H1 (cell line): Measurements from ENCODE around the gene TDRD1. TPM values are rescaled to one million over a fixed set of nuclear protein-coding genes. Genes with fewer than 3 reads are reported as not detected.

Source experiments
- CTCF ChIA-PET: fragments of 300-600 bp; sonication (Branson Sonifier 250); formaldehyde crosslinking; loops from one replicate; lab custom pipeline; 2021; ENCODE audit not compliant: partially characterized antibody; lab: Charles Lee
- POLR2A ChIA-PET: fragments of 300-600 bp; sonication (Branson Sonifier 250); formaldehyde crosslinking; loops from one replicate; lab custom pipeline; 2021; ENCODE audit warnings: inconsistent platforms; ENCODE audit not compliant: partially characterized antibody; lab: Charles Lee
- DNase-seq, 2 experiments: peaks; one replicate each; pipeline versions ENCODE4 v3.0.0 to v3.0.0-alpha.2; 2010 to 2022; ENCODE audit warnings: low spot score in 2 of 2, low read depth in 1 of 2, mixed read lengths in 1 of 2
- FAIRE-seq: peaks from 2 replicates; lab custom pipeline; 2011; peaks lifted over from hg19 to GRCh38; lab: Jason Lieb, UNC
- H2AFZ ChIP-seq: 2 replicates; pipeline ENCODE4 v1.8.1; 2012; ENCODE audit warnings: low read length, inconsistent platforms
- H2AK5ac ChIP-seq: 2 replicates; pipeline ENCODE4 v1.6.1; 2013; ENCODE audit warnings: low read depth, low read length
- H2BK120ac ChIP-seq: replicated peaks from 2 replicates; pipeline ENCODE3; 2013; ENCODE audit warnings: low read depth, low read length, inconsistent platforms
- H2BK12ac ChIP-seq: 2 replicates; pipeline ENCODE4 v1.6.1; 2013; ENCODE audit warnings: low read depth, low read length
- H2BK15ac ChIP-seq: 2 replicates; pipeline ENCODE4 v1.6.1; 2013; ENCODE audit warnings: low read length
- H2BK20ac ChIP-seq: 2 replicates; pipeline ENCODE4 v1.6.1; 2013; ENCODE audit warnings: low read length
- H2BK5ac ChIP-seq: 2 replicates; pipeline ENCODE4 v1.6.1; 2013; ENCODE audit warnings: low read depth, low read length
- H3K14ac ChIP-seq: 2 replicates; pipeline ENCODE4 v1.6.1; 2013; ENCODE audit warnings: inconsistent platforms; ENCODE audit not compliant: insufficient read length
- H3K18ac ChIP-seq: 2 replicates; pipeline ENCODE4 v1.6.1; 2013; ENCODE audit warnings: low read length; ENCODE audit errors: extremely low read depth
- H3K23ac ChIP-seq: 2 replicates; pipeline ENCODE4 v1.6.1; 2013; ENCODE audit warnings: inconsistent platforms; ENCODE audit not compliant: insufficient read length
- H3K23me2 ChIP-seq: 2 replicates; pipeline ENCODE4 v1.6.1; 2013; ENCODE audit warnings: low read depth, low read length
- H3K27ac ChIP-seq: 2 replicates; pipeline ENCODE4 v1.6.1; 2011; ENCODE audit warnings: low read depth, low read length, inconsistent platforms
- H3K27me3 ChIP-seq, 4 experiments: replicated peaks in 1 of 4; 1 replicate in 1 of 4; 2 replicates in 3 of 4; pipeline versions ENCODE4 v1.6.1 to v1.8.1; 2011 to 2013; ENCODE audit warnings: low read length in 3 of 4, mild to moderate bottlenecking in 3 of 4, inconsistent platforms in 2 of 4, mixed read lengths in 2 of 4, moderate library complexity in 1 of 4; ENCODE audit not compliant: control insufficient read depth in 3 of 4, insufficient read depth in 3 of 4; ENCODE audit errors: extremely low read depth in 1 of 4
- H3K36me3 ChIP-seq, 4 experiments: 2 replicates each; pipeline versions ENCODE4 v1.6.1 to v1.8.1; 2011 to 2013; ENCODE audit warnings: mild to moderate bottlenecking in 4 of 4, low read length in 3 of 4, moderate library complexity in 2 of 4, control low read depth in 1 of 4, inconsistent platforms in 1 of 4; ENCODE audit not compliant: insufficient read depth in 4 of 4, control insufficient read depth in 2 of 4
- H3K4ac ChIP-seq: replicated peaks from 2 replicates; pipeline ENCODE3; 2013; ENCODE audit warnings: low read length, low read depth, mixed read lengths, inconsistent platforms; ENCODE audit not compliant: insufficient read length
- H3K4me1 ChIP-seq, 4 experiments: replicated peaks in 1 of 4; 1 replicate in 1 of 4; 2 replicates in 3 of 4; pipeline versions ENCODE4 v1.6.1 to v1.8.1; 2011 to 2013; ENCODE audit warnings: low read length in 3 of 4, inconsistent platforms in 2 of 4, mixed read lengths in 1 of 4; ENCODE audit not compliant: insufficient read depth in 4 of 4, control insufficient read depth in 3 of 4
- H3K4me2 ChIP-seq, 2 experiments: 2 replicates each; pipeline versions ENCODE4 v1.6.1 to v1.8.1; 2011 to 2013; ENCODE audit warnings: low read depth in 2 of 2, low read length in 2 of 2, control low read depth in 1 of 2, inconsistent platforms in 1 of 2, mild to moderate bottlenecking in 1 of 2; ENCODE audit not compliant: insufficient read depth in 1 of 2
- H3K4me3 ChIP-seq, 4 experiments: fragments of 200-600, 300-600 bp in 1 of 4; sonication (generic), shearing (Covaris generic), sonication (Bioruptor Twin) in 1 of 4; 2 replicates each; pipeline versions ENCODE4 v1.5.1 to v1.8.1; 2011 to 2016; ENCODE audit warnings: low read length in 4 of 4, low read depth in 3 of 4, control low read depth in 2 of 4, inconsistent platforms in 2 of 4, mild to moderate bottlenecking in 2 of 4, mixed read lengths in 1 of 4, moderate library complexity in 1 of 4; ENCODE audit not compliant: insufficient read depth in 2 of 4; ENCODE audit errors: extremely low read depth in 1 of 4
- H3K56ac ChIP-seq: replicated peaks from 2 replicates; pipeline ENCODE3; 2013; ENCODE audit warnings: low read depth, mild to moderate bottlenecking, mixed read lengths, low read length, inconsistent platforms; ENCODE audit not compliant: insufficient read length
- H3K79me1 ChIP-seq: 2 replicates; pipeline ENCODE4 v1.6.1; 2013; ENCODE audit warnings: low read depth, low read length, control low read depth
- H3K79me2 ChIP-seq, 2 experiments: 2 replicates each; pipeline versions ENCODE4 v1.6.1 to v1.8.1; 2012 to 2013; ENCODE audit warnings: low read length in 2 of 2, mild to moderate bottlenecking in 2 of 2, inconsistent platforms in 1 of 2; ENCODE audit not compliant: insufficient read depth in 2 of 2, control insufficient read depth in 1 of 2
- H3K9ac ChIP-seq, 4 experiments: replicated peaks in 1 of 4; 1 replicate in 1 of 4; 2 replicates in 3 of 4; pipeline versions ENCODE4 v1.6.1 to v1.8.1; 2011 to 2013; ENCODE audit warnings: low read depth in 3 of 4, low read length in 3 of 4, control low read depth in 2 of 4, mild to moderate bottlenecking in 2 of 4, moderate library complexity in 2 of 4, inconsistent platforms in 1 of 4; ENCODE audit errors: extremely low read depth in 1 of 4
- H3K9me3 ChIP-seq, 2 experiments: 2 replicates each; pipeline versions ENCODE4 v1.6.1 to v1.8.1; 2012 to 2013; ENCODE audit warnings: mild to moderate bottlenecking in 2 of 2, moderate library complexity in 2 of 2, control low read depth in 1 of 2, inconsistent platforms in 1 of 2, low read depth in 1 of 2, low read length in 1 of 2, mixed read lengths in 1 of 2; ENCODE audit not compliant: insufficient read depth in 2 of 2
- H4K20me1 ChIP-seq, 2 experiments: replicated peaks in 1 of 2; 2 replicates each; pipeline versions ENCODE3 to v1.8.1; 2011 to 2013; ENCODE audit warnings: inconsistent platforms in 2 of 2, low read length in 2 of 2, mild to moderate bottlenecking in 1 of 2; ENCODE audit not compliant: insufficient read depth in 2 of 2, control insufficient read depth in 1 of 2
- H4K5ac ChIP-seq: 2 replicates; pipeline ENCODE4 v1.6.1; 2013; ENCODE audit warnings: low read length, low read depth, mixed read lengths, inconsistent platforms; ENCODE audit not compliant: insufficient read length
- H4K8ac ChIP-seq: 2 replicates; pipeline ENCODE4 v1.8.0; 2013; ENCODE audit warnings: mild to moderate bottlenecking, moderate library complexity, low read length, inconsistent platforms; ENCODE audit not compliant: insufficient read depth; ENCODE audit errors: extremely low read depth
- H4K91ac ChIP-seq: replicated peaks from 2 replicates; pipeline ENCODE3; 2013; ENCODE audit warnings: low read length, mixed read lengths, inconsistent platforms; ENCODE audit not compliant: insufficient read length
- BACH1 ChIP-seq: IDR thresholded peaks from 2 replicates; pipeline ENCODE4 v1.6.1; 2012; ENCODE audit warnings: low read length, improper control_type of control experiment
- CREB1 ChIP-seq: IDR thresholded peaks from 2 replicates; pipeline ENCODE4 v1.6.1; 2012; ENCODE audit warnings: inconsistent platforms
- CTCF ChIP-seq, 3 experiments: IDR thresholded peaks; 1 replicate in 2 of 3; 2 replicates in 1 of 3; pipeline versions ENCODE4 v1.5.1 to v1.6.1; 2011; ENCODE audit warnings: low read length in 3 of 3, mild to moderate bottlenecking in 3 of 3, inconsistent platforms in 2 of 3, low read depth in 1 of 3, moderate library complexity in 1 of 3; ENCODE audit not compliant: insufficient read depth in 1 of 3; ENCODE audit errors: control extremely low read depth in 1 of 3
- NANOG ChIP-seq: IDR thresholded peaks from 2 replicates; pipeline ENCODE4 v1.6.1; 2011; ENCODE audit warnings: low read length, low read depth, mild to moderate bottlenecking, inconsistent platforms; ENCODE audit not compliant: insufficient read depth, poor library complexity, severe bottlenecking
- POLR2AphosphoS5 ChIP-seq: IDR thresholded peaks from 2 replicates; pipeline ENCODE4 v1.6.1; 2011; ENCODE audit warnings: low read depth, low read length
- RAD21 ChIP-seq, 2 experiments: IDR thresholded peaks in 1 of 2; conservative IDR thresholded peaks in 1 of 2; 2 replicates each; pipeline ENCODE4 v1.6.1; 2011; ENCODE audit warnings: low read depth in 2 of 2, low read length in 2 of 2, improper control_type of control experiment in 1 of 2, inconsistent platforms in 1 of 2, mild to moderate bottlenecking in 1 of 2, moderate library complexity in 1 of 2
- WGBS, 2 experiments: shearing (Covaris generic) in 1 of 2; methylation state at CpG; one replicate each; pipeline versions ENCODE4 v1.1.6 to v1.1.7; 2013 to 2015; ENCODE audit warnings: low lambda C conversion rate in 2 of 2, mixed read lengths in 2 of 2, inconsistent platforms in 1 of 2, low coverage in 1 of 2, missing lambda C conversion rate in 1 of 2; ENCODE audit not compliant: insufficient replicate concordance in 2 of 2, insufficient coverage in 1 of 2, insufficient read length in 1 of 2; ENCODE audit errors: extremely low coverage in 1 of 2, missing lambda C conversion rate in 1 of 2; 5-methylcytosine and 5-hydroxymethylcytosine counted together
- polyA plus RNA-seq, 7 experiments: library from polyadenylated mRNA; depleted of rRNA in 3 of 7; stranded (reverse) in 5 of 7; unstranded in 2 of 7; fragments of >200 nt in 5 of 7; fragments of 200-250 nt in 2 of 7; gene quantifications; 1 replicate in 5 of 7; 2 replicates in 1 of 7; 4 replicates in 1 of 7; pipeline versions ENCODE4 v1.2.1 to v1.2.3, GENCODE V29; 2011 to 2013; ENCODE audit warnings: missing spikeins in 2 of 7, mixed read lengths in 2 of 7
- total RNA-seq: library from RNA; stranded (reverse); fragmentation: NEBNext Ultra II Directional; extraction: Animal tissue kit (Norgen Biotek cat#: 25700); gene quantifications from 2 replicates; pipeline ENCODE4 v1.2.1, GENCODE V29; 2021
- TF ChIP-seq, protein P1 (sequence below): IDR thresholded peaks from 2 replicates; pipeline ENCODE4 v1.6.1; 2011; ENCODE audit warnings: low read length, improper control_type of control experiment
- TF ChIP-seq, protein P2 (sequence below): IDR thresholded peaks from 2 replicates; pipeline ENCODE4 v1.6.1; 2012; ENCODE audit warnings: low read length, inconsistent platforms

The TDRD1 gene
- total and polyA plus RNA-seq, 2 of the 8 experiments (the other 6 are each of a cell fraction or from before 2014, with no cell fraction given) = 0.02 to 0.71 TPM

DNA sequence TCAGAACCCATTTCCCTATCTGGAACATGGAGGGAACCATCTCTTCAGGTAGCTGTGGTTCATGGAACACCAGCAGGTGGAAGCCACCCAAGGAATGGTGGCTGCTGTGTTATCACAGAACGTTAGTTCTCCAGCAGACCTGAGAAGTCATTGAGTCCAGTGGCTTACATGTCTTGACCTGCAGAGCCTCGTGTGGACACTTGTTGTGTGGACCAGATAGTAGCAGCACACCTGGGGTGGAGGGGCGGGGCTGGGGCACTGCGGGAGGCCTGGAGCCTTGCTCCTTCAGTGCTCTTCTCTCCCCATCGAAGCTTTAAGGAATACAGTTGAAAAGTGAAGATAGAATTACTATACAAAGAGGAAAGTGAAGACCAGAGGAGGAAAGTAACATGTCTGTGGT, 102.3 kb downstream of the TDRD1 start:
- Histone ChIP-seq H2BK5ac (no peak overlapping the region), H3K79me2 (no peaks in the 10 kb centered on the region), H3K4me3 (no peak overlapping the region), H3K4ac (no peak overlapping the region), H3K4me1 (no peaks in the 10 kb centered on the region; a peak in 2 of 7 replicates), H4K20me1 (no peaks in the 10 kb centered on the region), H2BK12ac (no peak overlapping the region), H4K91ac (no peak overlapping the region), H3K9ac (no peak overlapping the region), H3K14ac (no peak overlapping the region), H4K8ac (no peak overlapping the region), H4K5ac (no peak overlapping the region), H2AFZ (no peak overlapping the region), H3K23ac (no peak overlapping the region), H2BK20ac (no peak overlapping the region), H3K79me1 (no peaks in the 10 kb centered on the region), H3K36me3 (no peaks in the 10 kb centered on the region), H3K27me3 (no peaks in the 10 kb centered on the region; a peak in 1 of 7 replicates), H3K9me3 (no peaks in the 10 kb centered on the region), H3K18ac (no peak overlapping the region), H3K56ac (no peak overlapping the region), H2AK5ac (no peak overlapping the region), H2BK15ac (no peak overlapping the region), H2BK120ac (no peak overlapping the region), H3K4me2 (no peak overlapping the region), H3K27ac (no peak overlapping the region), H3K23me2 (no peaks in the 10 kb centered on the region)
- ChIA-PET CTCF (interaction anchor here (0.6 to 1.5 kb wide), 6 partner anchors 9 to 165 kb away, joined by 4 to 5 read pairs (median 4); no protein-coding TSS in a partner anchor), POLR2A (no interaction called here)
- FAIRE-seq (no peak), DNase-seq (no peak)
- 78% methylated on average over 5 of the region's 5 CpGs; no CpG with 5 or more reads in 1 of the 2 experiments for WGBS, 2 experiments
- no peak for TF ChIP-seq POLR2AphosphoS5
- TF ChIP-seq NANOG = no peak
- TF ChIP-seq CREB1 = no peak
- no peak for TF ChIP-seq BACH1
- TF ChIP-seq, protein P1, sequence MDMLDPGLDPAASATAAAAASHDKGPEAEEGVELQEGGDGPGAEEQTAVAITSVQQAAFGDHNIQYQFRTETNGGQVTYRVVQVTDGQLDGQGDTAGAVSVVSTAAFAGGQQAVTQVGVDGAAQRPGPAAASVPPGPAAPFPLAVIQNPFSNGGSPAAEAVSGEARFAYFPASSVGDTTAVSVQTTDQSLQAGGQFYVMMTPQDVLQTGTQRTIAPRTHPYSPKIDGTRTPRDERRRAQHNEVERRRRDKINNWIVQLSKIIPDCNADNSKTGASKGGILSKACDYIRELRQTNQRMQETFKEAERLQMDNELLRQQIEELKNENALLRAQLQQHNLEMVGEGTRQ = no peak
- peak; percentile 36 to 50; a peak in 3 of 4 replicates for TF ChIP-seq RAD21 (IDR thresholded peaks at IDR 0.05 in 1 of 2, conservative IDR thresholded peaks at IDR 0.05 in 1 of 2; ENCODE audit: low read depth in 2 of 2, low read length in 2 of 2)
- TF ChIP-seq, protein P2, sequence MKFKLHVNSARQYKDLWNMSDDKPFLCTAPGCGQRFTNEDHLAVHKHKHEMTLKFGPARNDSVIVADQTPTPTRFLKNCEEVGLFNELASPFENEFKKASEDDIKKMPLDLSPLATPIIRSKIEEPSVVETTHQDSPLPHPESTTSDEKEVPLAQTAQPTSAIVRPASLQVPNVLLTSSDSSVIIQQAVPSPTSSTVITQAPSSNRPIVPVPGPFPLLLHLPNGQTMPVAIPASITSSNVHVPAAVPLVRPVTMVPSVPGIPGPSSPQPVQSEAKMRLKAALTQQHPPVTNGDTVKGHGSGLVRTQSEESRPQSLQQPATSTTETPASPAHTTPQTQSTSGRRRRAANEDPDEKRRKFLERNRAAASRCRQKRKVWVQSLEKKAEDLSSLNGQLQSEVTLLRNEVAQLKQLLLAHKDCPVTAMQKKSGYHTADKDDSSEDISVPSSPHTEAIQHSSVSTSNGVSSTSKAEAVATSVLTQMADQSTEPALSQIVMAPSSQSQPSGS = no peak
- TF ChIP-seq CTCF (IDR thresholded peaks at IDR 0.05; ENCODE audit: control extremely low read depth in 1 of 3, insufficient read depth in 1 of 3, low read depth in 1 of 3, low read length in 3 of 3) = peak; percentile 10 to 25 (median 25); a peak in 3 of 4 replicates
